ENCODE measurements around the gene RFPL3.

- TF ChIP-seq CTCF (IDR thresholded peaks at IDR 0.05; ENCODE audit: poor library complexity, severe bottlenecking) (no peak), REST (IDR thresholded peaks at IDR 0.05; ENCODE audit: borderline replicate concordance) (no peak), EZH2 (IDR thresholded peaks at IDR 0.05; ENCODE audit: borderline replicate concordance, insufficient read depth, low read length, poor library complexity, severe bottlenecking) (no peak), POLR2AphosphoS5 (IDR thresholded peaks at IDR 0.05) (no peak), TAF1 (IDR thresholded peaks at IDR 0.05; ENCODE audit: low read depth) (no peak)
These were observed 23.3 kb downstream of the RFPL3 start for GRCh38 chr22:32380991-32381390.
